H1 (cell line): ENCODE data around the gene TFCP2. TPM values are rescaled to one million over a fixed set of nuclear protein-coding genes. Genes with fewer than 3 reads are reported as not detected.

Experiments
- EP300 ChIP-seq, 2 experiments: IDR thresholded peaks; 1 replicate in 1 of 2; 2 replicates in 1 of 2; pipeline ENCODE4 v1.6.1; 2011 to 2012; ENCODE audit warnings: low read depth in 2 of 2, low read length in 2 of 2, mild to moderate bottlenecking in 2 of 2, borderline replicate concordance in 1 of 2, inconsistent platforms in 1 of 2, moderate library complexity in 1 of 2
- GABPA ChIP-seq: IDR thresholded peaks from 2 replicates; pipeline ENCODE4 v1.6.1; 2011; ENCODE audit warnings: mild to moderate bottlenecking, low read length, moderate library complexity, borderline replicate concordance; ENCODE audit not compliant: insufficient read depth
- HDAC2 ChIP-seq, 2 experiments: fragments of 300-600 bp in 1 of 2; sonication (generic) in 1 of 2; IDR thresholded peaks; 2 replicates each; pipeline ENCODE4 v1.6.1; 2011 to 2012; ENCODE audit warnings: low read depth in 2 of 2, low read length in 2 of 2, mild to moderate bottlenecking in 2 of 2, moderate library complexity in 2 of 2, borderline replicate concordance in 1 of 2, inconsistent platforms in 1 of 2
- JUND ChIP-seq: IDR thresholded peaks from 2 replicates; pipeline ENCODE4 v1.6.1; 2011; ENCODE audit warnings: mild to moderate bottlenecking, improper control_type of control experiment, low read length
- KDM1A ChIP-seq: fragments of 200-600, 300-600 bp; sonication (generic); IDR thresholded peaks from 2 replicates; pipeline ENCODE4 v1.7.1; 2016; ENCODE audit warnings: mild to moderate bottlenecking, low read length, borderline replicate concordance
- PHF8 ChIP-seq: fragments of 200-600 bp; sonication (generic); conservative IDR thresholded peaks from 2 replicates; pipeline ENCODE4 v1.7.1; 2012; ENCODE audit warnings: low read depth, mild to moderate bottlenecking, inconsistent platforms, low read length, moderate library complexity
- POU5F1 ChIP-seq: IDR thresholded peaks from 2 replicates; pipeline ENCODE4 v1.6.1; 2011; ENCODE audit warnings: low read depth, mild to moderate bottlenecking, low read length, moderate library complexity
- RFX5 ChIP-seq: IDR thresholded peaks from 2 replicates; pipeline ENCODE4 v1.6.1; 2011; ENCODE audit warnings: low read depth, low read length, improper control_type of control experiment, borderline replicate concordance
- SIX5 ChIP-seq: IDR thresholded peaks from 2 replicates; pipeline ENCODE4 v1.6.1; 2011; ENCODE audit warnings: mild to moderate bottlenecking, low read depth, low read length
- SRF ChIP-seq: IDR thresholded peaks from 2 replicates; pipeline ENCODE4 v1.6.1; 2011; ENCODE audit warnings: mild to moderate bottlenecking, low read depth, low read length, moderate library complexity
- TBP ChIP-seq: IDR thresholded peaks from 2 replicates; pipeline ENCODE4 v1.6.1; 2011; ENCODE audit warnings: low read depth, low read length, improper control_type of control experiment
- TEAD4 ChIP-seq: IDR thresholded peaks from 2 replicates; pipeline ENCODE4 v1.6.1; 2012; ENCODE audit warnings: low read depth, low read length, inconsistent platforms, mixed read lengths
- polyA plus RNA-seq, 7 experiments: library from polyadenylated mRNA; depleted of rRNA in 3 of 7; stranded (reverse) in 5 of 7; unstranded in 2 of 7; fragments of >200 nt in 5 of 7; fragments of 200-250 nt in 2 of 7; gene quantifications; 1 replicate in 5 of 7; 2 replicates in 1 of 7; 4 replicates in 1 of 7; pipeline versions ENCODE4 v1.2.1 to v1.2.3, GENCODE V29; 2011 to 2013; ENCODE audit warnings: missing spikeins in 2 of 7, mixed read lengths in 2 of 7
- total RNA-seq: library from RNA; stranded (reverse); fragmentation: NEBNext Ultra II Directional; extraction: Animal tissue kit (Norgen Biotek cat#: 25700); gene quantifications from 2 replicates; pipeline ENCODE4 v1.2.1, GENCODE V29; 2021
- TF ChIP-seq, protein P1 (sequence below): IDR thresholded peaks from 2 replicates; pipeline ENCODE4 v1.6.1; 2011; ENCODE audit warnings: low read length, improper control_type of control experiment

Gene TFCP2
- total and polyA plus RNA-seq, 2 of the 8 experiments (the other 6 are each of a cell fraction or from before 2014, with no cell fraction given), result 19.8 to 49.2 TPM

DNA sequence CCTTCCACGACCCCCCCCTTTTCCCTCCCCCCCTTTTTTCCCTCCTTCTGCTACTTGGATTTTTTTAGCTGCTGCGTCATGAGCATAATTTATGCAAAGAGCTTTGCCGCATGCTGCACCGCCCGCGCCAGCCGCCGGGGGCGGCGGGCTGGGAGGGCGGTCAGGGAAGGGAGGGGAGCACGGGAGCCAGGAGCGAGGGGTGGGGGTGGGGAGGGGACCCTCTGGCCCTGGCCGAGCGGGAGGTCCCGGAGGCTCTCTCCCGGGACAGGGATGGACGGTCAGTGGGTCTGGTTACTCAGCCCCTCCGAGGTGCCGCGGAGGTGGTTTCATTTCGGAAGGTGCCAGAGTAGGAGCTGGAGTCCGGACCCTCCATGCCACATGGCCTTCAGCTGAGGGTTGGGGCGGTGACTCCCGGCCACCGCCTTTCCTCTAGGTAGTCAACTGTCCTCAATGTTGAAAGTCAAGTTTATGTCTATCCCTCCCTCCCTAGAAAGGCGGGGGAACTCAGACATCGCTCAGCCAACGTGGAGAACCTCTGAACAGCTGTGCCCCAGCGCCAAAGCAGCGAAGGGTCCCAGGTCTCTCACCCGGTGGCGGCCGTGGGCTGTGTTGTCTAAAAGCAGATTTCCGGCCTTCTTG, 45.2 kb upstream of the TFCP2 start, which contains the start of gene POU6F1 (continued):
- TF ChIP-seq SIX5 (no peak), SRF (no peak), KDM1A (no peak), EP300 (IDR thresholded peaks at IDR 0.05; ENCODE audit: borderline replicate concordance in 1 of 2, low read depth in 2 of 2, low read length in 2 of 2) (peak in 1 of 2 experiments; percentile 64; a peak in 1 of 3 replicates), RFX5 (no peak), TEAD4 (no peak), JUND (no peak), PHF8 (peak; percentile 64), TBP (no peak), HDAC2 (IDR thresholded peaks at IDR 0.05; ENCODE audit: borderline replicate concordance in 1 of 2, low read depth in 2 of 2, low read length in 2 of 2) (no peak), POU5F1 (peak; percentile 50; the same call in 1 of the 2 replicates), GABPA (no peak)
- TF ChIP-seq, protein P1, sequence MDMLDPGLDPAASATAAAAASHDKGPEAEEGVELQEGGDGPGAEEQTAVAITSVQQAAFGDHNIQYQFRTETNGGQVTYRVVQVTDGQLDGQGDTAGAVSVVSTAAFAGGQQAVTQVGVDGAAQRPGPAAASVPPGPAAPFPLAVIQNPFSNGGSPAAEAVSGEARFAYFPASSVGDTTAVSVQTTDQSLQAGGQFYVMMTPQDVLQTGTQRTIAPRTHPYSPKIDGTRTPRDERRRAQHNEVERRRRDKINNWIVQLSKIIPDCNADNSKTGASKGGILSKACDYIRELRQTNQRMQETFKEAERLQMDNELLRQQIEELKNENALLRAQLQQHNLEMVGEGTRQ, result no peak
- TF ChIP-seq, all 59 proteins: peak for 15
